ENCODE measurements around the gene ARMC2.

DNA sequence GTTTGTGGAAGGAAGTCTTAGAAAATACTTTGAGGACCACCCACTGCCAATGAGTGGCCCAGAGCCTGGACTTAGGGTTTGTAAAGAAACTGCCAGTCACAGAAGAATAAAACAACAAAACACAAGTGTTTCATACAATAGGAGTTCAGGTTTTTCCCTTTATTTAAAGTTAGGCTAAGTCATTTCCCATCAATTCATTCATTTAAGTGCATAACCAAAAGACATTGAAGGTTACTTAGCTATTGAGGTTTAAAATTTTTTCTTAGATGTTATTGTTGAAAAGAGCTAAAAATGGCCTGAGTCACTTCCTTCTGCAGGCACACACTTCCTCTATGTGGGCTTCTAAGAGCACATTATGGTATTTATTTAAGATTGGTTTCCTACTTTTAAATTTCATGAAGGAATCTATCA is 54.2 kb downstream of the ARMC2 start:
- TF ChIP-seq, protein P1, sequence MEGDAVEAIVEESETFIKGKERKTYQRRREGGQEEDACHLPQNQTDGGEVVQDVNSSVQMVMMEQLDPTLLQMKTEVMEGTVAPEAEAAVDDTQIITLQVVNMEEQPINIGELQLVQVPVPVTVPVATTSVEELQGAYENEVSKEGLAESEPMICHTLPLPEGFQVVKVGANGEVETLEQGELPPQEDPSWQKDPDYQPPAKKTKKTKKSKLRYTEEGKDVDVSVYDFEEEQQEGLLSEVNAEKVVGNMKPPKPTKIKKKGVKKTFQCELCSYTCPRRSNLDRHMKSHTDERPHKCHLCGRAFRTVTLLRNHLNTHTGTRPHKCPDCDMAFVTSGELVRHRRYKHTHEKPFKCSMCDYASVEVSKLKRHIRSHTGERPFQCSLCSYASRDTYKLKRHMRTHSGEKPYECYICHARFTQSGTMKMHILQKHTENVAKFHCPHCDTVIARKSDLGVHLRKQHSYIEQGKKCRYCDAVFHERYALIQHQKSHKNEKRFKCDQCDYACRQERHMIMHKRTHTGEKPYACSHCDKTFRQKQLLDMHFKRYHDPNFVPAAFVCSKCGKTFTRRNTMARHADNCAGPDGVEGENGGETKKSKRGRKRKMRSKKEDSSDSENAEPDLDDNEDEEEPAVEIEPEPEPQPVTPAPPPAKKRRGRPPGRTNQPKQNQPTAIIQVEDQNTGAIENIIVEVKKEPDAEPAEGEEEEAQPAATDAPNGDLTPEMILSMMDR (IDR thresholded peaks at IDR 0.05 in 8 of 11, conservative IDR thresholded peaks at IDR 0.05 in 3 of 11): no peak
- TF ChIP-seq POLR2A (IDR thresholded peaks at IDR 0.05): no peak
- TF ChIP-seq POLR2AphosphoS5 (IDR thresholded peaks at IDR 0.05): no peak
